A673 (cell line): ENCODE results near the gene CFAP97.

Source experiments
- CTCF ChIP-seq: fragments of 300-800, 200-600 bp; sonication (generic); conservative IDR thresholded peaks from 2 replicates; pipeline ENCODE4 v1.5.1; 2017; ENCODE audit warnings: low read depth, mild to moderate bottlenecking, antibody characterized with exemption, low read length, moderate library complexity, mixed read lengths
- EZH2 ChIP-seq: fragments of 200-600 bp; sonication (generic); IDR thresholded peaks from 2 replicates; pipeline ENCODE4 v1.6.1; 2017; ENCODE audit warnings: borderline replicate concordance, low read depth, mild to moderate bottlenecking, mixed read lengths, antibody characterized with exemption, low read length; ENCODE audit not compliant: poor library complexity, severe bottlenecking

GRCh38 chr4:185110375-185110823, 93.4 kb downstream of the CFAP97 start:
- TF ChIP-seq CTCF (no peak), EZH2 (no peak)
